ENCODE measurements around the gene PADI2.

PADI2 gene

GRCh38 chr1:17053086-17053684 lies 66.1 kb downstream of the PADI2 start:
- DNase-seq = no peak

GRCh38 chr1:17052641-17053040 lies 66.6 kb downstream of the PADI2 start:
- no peak for DNase-seq

GRCh38 chr1:17052038-17052437 lies 67.2 kb downstream of the PADI2 start:
- no peak for DNase-seq

- no peak for DNase-seq
Measured at GRCh38 chr1:17047924-17048323, 71.3 kb downstream of the PADI2 start.

- no peak for DNase-seq
Measured at GRCh38 chr1:17046334-17046657, 73.0 kb downstream of the PADI2 start.

GRCh38 chr1:17045634-17046333 lies 73.5 kb downstream of the PADI2 start:
- peak; percentile 76 for DNase-seq

GRCh38 chr1:17045150-17045549 lies 74.1 kb downstream of the PADI2 start:
- DNase-seq = peak; percentile 14

- DNase-seq = no peak
Measured at GRCh38 chr1:17043676-17044075, 75.6 kb downstream of the PADI2 start.

- no peak for DNase-seq
Measured at GRCh38 chr1:17040135-17040534, 79.1 kb downstream of the PADI2 start.

- no peak for DNase-seq
Measured at GRCh38 chr1:17039522-17039921, 79.7 kb downstream of the PADI2 start.

GRCh38 chr1:17033481-17033880 lies 85.8 kb downstream of the PADI2 start:
- no peak for DNase-seq

GRCh38 chr1:17032741-17033140 lies 86.5 kb downstream of the PADI2 start:
- DNase-seq = no peak

- no peak for DNase-seq
Measured at GRCh38 chr1:17031436-17031835, 87.8 kb downstream of the PADI2 start.

GRCh38 chr1:17030206-17030605 lies 89.0 kb downstream of the PADI2 start:
- no peak for DNase-seq

GRCh38 chr1:17028662-17029188 lies 90.5 kb downstream of the PADI2 start:
- no peak for DNase-seq

- DNase-seq = no peak
Measured at GRCh38 chr1:17027900-17028299, 91.4 kb downstream of the PADI2 start.

- DNase-seq = no peak
Measured at GRCh38 chr1:17027403-17027802, 91.8 kb downstream of the PADI2 start.

GRCh38 chr1:17024721-17025120 lies 94.5 kb downstream of the PADI2 start:
- DNase-seq = no peak

GRCh38 chr1:17023573-17023972 lies 95.7 kb downstream of the PADI2 start:
- no peak for DNase-seq

- DNase-seq = no peak
Measured at GRCh38 chr1:17023102-17023501, 96.1 kb downstream of the PADI2 start.

GRCh38 chr1:17021896-17022295 lies 97.4 kb downstream of the PADI2 start:
- no peak for DNase-seq

GRCh38 chr1:17020502-17020901 lies 98.7 kb downstream of the PADI2 start:
- no peak for DNase-seq

GRCh38 chr1:17018849-17019248 lies 100.4 kb downstream of the PADI2 start:
- DNase-seq = no peak

- no peak for DNase-seq
Measured at GRCh38 chr1:17017435-17017834, 101.8 kb downstream of the PADI2 start.
